Fibroblast of lung (primary cell): ENCODE data around the gene MATN1. TPM values are rescaled to one million over a fixed set of nuclear protein-coding genes. Genes with fewer than 3 reads are reported as not detected.

Experiments used
- DNase-seq, 2 donors: peaks; one replicate each; pipeline versions ENCODE4 v3.0.0 to v3.0.0-alpha.2; 2010; ENCODE audit warnings: low read depth in 2 of 2
- H2AFZ ChIP-seq: 2 replicates; pipeline ENCODE4 v1.5.1; 2012; ENCODE audit warnings: low read length, control low read depth, inconsistent platforms
- H3K27ac ChIP-seq: 2 replicates; pipeline ENCODE4 v1.5.1; 2011; ENCODE audit warnings: low read length, control low read depth; ENCODE audit not compliant: insufficient read depth
- H3K27me3 ChIP-seq: 2 replicates; pipeline ENCODE4 v1.5.1; 2011; ENCODE audit warnings: mild to moderate bottlenecking, low read length; ENCODE audit not compliant: control insufficient read depth, insufficient read depth
- H3K36me3 ChIP-seq: 2 replicates; pipeline ENCODE4 v1.5.1; 2011; ENCODE audit warnings: low read length; ENCODE audit not compliant: control insufficient read depth, insufficient read depth
- H3K4me1 ChIP-seq: 2 replicates; pipeline ENCODE4 v1.5.1; 2011; ENCODE audit warnings: low read length; ENCODE audit not compliant: control insufficient read depth, insufficient read depth; ENCODE audit errors: extremely low read depth
- H3K4me2 ChIP-seq: 2 replicates; pipeline ENCODE4 v1.5.1; 2011; ENCODE audit warnings: low read length, control low read depth; ENCODE audit not compliant: insufficient read depth; ENCODE audit errors: extremely low read depth
- H3K4me3 ChIP-seq, 4 experiments: fragments of 200-600 bp in 1 of 4; sonication (generic) in 1 of 4; replicated peaks in 1 of 4; 2 replicates each; pipeline ENCODE4 v1.5.1; 2011 to 2016; ENCODE audit warnings: low read length in 4 of 4, low read depth in 3 of 4, mild to moderate bottlenecking in 3 of 4, control low read depth in 2 of 4, inconsistent platforms in 1 of 4, mixed read lengths in 1 of 4; ENCODE audit not compliant: insufficient read depth in 1 of 4; ENCODE audit errors: control extremely low read depth in 1 of 4
- H3K79me2 ChIP-seq: 2 replicates; pipeline ENCODE4 v1.5.1; 2012; ENCODE audit warnings: mild to moderate bottlenecking, low read length, inconsistent platforms; ENCODE audit not compliant: control insufficient read depth, insufficient read depth
- H3K9ac ChIP-seq: 2 replicates; pipeline ENCODE4 v1.5.1; 2011; ENCODE audit warnings: mild to moderate bottlenecking, low read length, control low read depth; ENCODE audit not compliant: insufficient read depth
- H3K9me3 ChIP-seq: 2 replicates; pipeline ENCODE4 v1.5.1; 2012; ENCODE audit warnings: low read depth, low read length; ENCODE audit not compliant: control insufficient read depth, insufficient read depth
- H4K20me1 ChIP-seq: 2 replicates; pipeline ENCODE4 v1.5.1; 2011; ENCODE audit warnings: low read length; ENCODE audit not compliant: control insufficient read depth, insufficient read depth; ENCODE audit errors: extremely low read depth
- CTCF ChIP-seq, 2 donors: IDR thresholded peaks in 1 of 2; conservative IDR thresholded peaks in 1 of 2; 1 replicate in 1 of 2; 2 replicates in 1 of 2; pipeline ENCODE4 v1.5.1; 2011 to 2012; ENCODE audit warnings: low read length in 2 of 2, control low read depth in 1 of 2, inconsistent platforms in 1 of 2, low read depth in 1 of 2, mild to moderate bottlenecking in 1 of 2
- EZH2 ChIP-seq: IDR thresholded peaks from 2 replicates; pipeline ENCODE4 v1.5.1; 2012; ENCODE audit warnings: low read length, control low read depth, mild to moderate bottlenecking; ENCODE audit errors: missing control alignments
- polyA plus RNA-seq, 2 donors: library from polyadenylated mRNA; depleted of rRNA in 1 of 2; stranded (reverse) in 1 of 2; unstranded in 1 of 2; fragments of >200 nt; gene quantifications; 2 replicates each; pipeline ENCODE4 v1.2.1, GENCODE V29; 2011 to 2012; ENCODE audit warnings: missing spikeins in 1 of 2
- total RNA-seq: library from RNA; depleted of rRNA; stranded (reverse); fragments of >200 nt; gene quantifications from 2 replicates; pipeline ENCODE4 v1.2.1, GENCODE V29; 2014

The MATN1 gene
- total and polyA plus RNA-seq, 2 donors (not counting 1 experiment from before 2014, with no cell fraction given) = not detected

GRCh38 chr1:30687886-30688285 lies 35.5 kb downstream of the MATN1 start:
- Histone ChIP-seq H4K20me1 (no peaks in the 10 kb centered on the region), H3K9ac (no peak overlapping the region), H3K4me1 (no peaks in the 10 kb centered on the region), H2AFZ (no peak overlapping the region), H3K9me3 (no peaks in the 10 kb centered on the region), H3K36me3 (no peaks in the 10 kb centered on the region), H3K79me2 (no peaks in the 10 kb centered on the region), H3K27me3 (peaks cover 23% of the 10 kb centered on the region), H3K4me3 (no peak overlapping the region), H3K4me2 (no peak overlapping the region), H3K27ac (no peak overlapping the region)
- TF ChIP-seq CTCF (conservative IDR thresholded peaks at IDR 0.05 in 1 of 2, IDR thresholded peaks at IDR 0.05 in 1 of 2; ENCODE audit: low read depth in 1 of 2, low read length in 2 of 2) (no peak), EZH2 (no peak)
- DNase-seq = no peak

GRCh38 chr1:30686236-30686935 lies 37.0 kb downstream of the MATN1 start:
- Histone ChIP-seq H3K9ac (no peak overlapping the region), H3K4me2 (no peak overlapping the region), H3K27me3 (peaks cover 23% of the 10 kb centered on the region), H3K4me1 (no peaks in the 10 kb centered on the region), H3K36me3 (no peaks in the 10 kb centered on the region), H3K9me3 (no peaks in the 10 kb centered on the region), H4K20me1 (no peaks in the 10 kb centered on the region), H3K27ac (no peak overlapping the region), H3K4me3 (no peak overlapping the region), H3K79me2 (no peaks in the 10 kb centered on the region), H2AFZ (no peak overlapping the region)
- TF ChIP-seq CTCF (conservative IDR thresholded peaks at IDR 0.05 in 1 of 2, IDR thresholded peaks at IDR 0.05 in 1 of 2; ENCODE audit: low read depth in 1 of 2, low read length in 2 of 2) = no peak
- TF ChIP-seq EZH2 = no peak
- DNase-seq = no peak

- TF ChIP-seq EZH2 (no peak), CTCF (conservative IDR thresholded peaks at IDR 0.05 in 1 of 2, IDR thresholded peaks at IDR 0.05 in 1 of 2; ENCODE audit: low read depth in 1 of 2, low read length in 2 of 2) (no peak)
- DNase-seq = no peak
- Histone ChIP-seq H3K4me1 (no peaks in the 10 kb centered on the region), H3K9me3 (no peaks in the 10 kb centered on the region), H2AFZ (no peak overlapping the region), H3K36me3 (no peaks in the 10 kb centered on the region), H3K27me3 (peaks cover 23% of the 10 kb centered on the region), H3K4me3 (no peak overlapping the region), H3K9ac (no peak overlapping the region), H3K79me2 (no peaks in the 10 kb centered on the region), H3K27ac (no peak overlapping the region), H4K20me1 (no peaks in the 10 kb centered on the region), H3K4me2 (no peak overlapping the region)
Observed at GRCh38 chr1:30685796-30686165, 37.6 kb downstream of the MATN1 start.
